GM21737 (cell line): ENCODE data around the gene GALNTL6.

Experiments used
- ATAC-seq: cut with Tn5 transposase; IDR thresholded peaks from one replicate; pipeline ENCODE4 v1.9.1; 2021; ENCODE audit warnings: mild to moderate bottlenecking, moderate library complexity; ENCODE audit not compliant: unreplicated experiment

Gene GALNTL6

DNA sequence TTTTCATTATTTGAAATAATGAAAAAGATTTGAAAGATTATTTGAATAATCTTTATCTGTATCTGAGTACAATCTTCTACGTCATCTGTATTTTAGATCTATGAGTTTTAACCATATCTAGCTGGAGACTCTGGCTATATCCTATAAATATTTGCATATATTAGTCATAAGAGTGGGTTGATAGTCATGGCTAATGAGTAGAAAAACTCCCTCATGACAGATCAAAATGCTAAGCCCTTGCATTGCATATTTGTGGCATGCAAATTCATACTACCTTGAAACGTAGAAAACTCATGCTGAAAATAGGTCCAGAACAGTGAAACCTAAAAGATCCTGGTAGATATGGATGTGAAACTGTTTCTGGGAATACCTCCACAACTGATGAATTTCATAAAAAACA lies 291.3 kb downstream of the GALNTL6 start:
- ATAC-seq, result no peak

DNA sequence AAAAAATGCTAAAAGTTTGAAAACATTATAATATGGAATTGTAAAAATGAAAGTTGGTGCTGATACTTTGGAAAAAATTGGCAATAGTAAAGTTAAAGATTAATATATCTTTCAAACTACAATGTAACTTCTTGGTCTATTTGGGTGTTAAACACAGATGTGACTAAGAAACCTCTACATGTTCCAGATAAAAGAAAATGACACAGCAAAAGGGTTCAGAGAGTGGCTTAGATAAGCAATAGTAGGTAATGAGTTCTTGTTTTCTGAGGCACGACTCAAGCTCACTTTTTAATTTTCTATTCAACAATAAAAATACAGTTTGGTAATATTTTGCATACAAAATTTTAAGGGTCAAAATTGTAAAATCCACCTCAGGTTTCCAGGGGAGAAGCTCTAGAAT lies 292.7 kb downstream of the GALNTL6 start:
- ATAC-seq, result no peak

DNA sequence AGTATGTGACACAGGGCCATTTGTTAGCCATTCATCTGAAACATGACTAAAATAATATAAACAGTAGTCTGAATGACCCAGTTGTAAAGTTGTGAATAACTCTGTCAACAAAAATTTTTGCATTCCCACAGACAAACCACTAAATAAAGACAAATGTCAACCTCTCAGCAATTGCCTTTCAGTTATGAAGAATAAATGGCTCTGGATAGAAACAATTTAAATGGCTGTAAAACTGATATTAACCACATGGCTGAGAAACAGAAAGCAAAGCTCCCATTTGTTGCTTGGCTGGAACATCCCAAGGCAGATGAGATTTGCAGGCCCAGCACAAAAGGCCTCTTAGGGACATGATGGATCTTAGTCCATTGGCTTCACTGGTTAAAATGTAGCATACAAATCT lies 296.3 kb downstream of the GALNTL6 start:
- no peak for ATAC-seq

DNA sequence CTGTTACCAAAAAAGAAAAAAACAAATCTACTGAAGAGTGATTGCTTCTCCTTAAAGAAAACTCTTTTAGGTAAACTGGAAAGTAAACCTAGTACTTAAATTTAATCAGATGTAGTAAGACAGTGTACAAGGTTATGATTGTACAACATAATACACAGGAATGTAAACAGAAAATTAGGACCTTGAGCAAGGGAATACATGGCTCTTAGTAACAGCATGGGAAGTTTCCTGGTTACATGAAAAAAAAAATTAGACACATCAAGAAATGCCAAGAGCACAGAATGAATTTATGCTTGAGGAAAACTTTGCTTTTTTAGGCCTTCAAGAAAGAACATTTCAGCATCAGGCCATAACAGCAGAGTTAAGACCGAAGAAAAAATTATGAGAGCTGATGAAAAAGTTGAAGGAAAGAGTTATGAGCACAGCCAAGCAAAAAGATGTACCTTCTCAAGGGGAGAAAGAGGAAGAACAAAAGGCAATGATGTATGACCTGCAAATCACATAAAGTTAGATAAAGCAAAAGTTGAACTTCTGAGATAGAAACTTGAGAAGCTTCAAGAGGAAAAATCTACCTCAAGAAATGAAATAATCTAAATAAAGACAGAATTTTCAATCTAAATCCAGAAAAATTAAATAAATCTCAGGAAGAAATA lies 311.6 kb downstream of the GALNTL6 start:
- no peak for ATAC-seq

DNA sequence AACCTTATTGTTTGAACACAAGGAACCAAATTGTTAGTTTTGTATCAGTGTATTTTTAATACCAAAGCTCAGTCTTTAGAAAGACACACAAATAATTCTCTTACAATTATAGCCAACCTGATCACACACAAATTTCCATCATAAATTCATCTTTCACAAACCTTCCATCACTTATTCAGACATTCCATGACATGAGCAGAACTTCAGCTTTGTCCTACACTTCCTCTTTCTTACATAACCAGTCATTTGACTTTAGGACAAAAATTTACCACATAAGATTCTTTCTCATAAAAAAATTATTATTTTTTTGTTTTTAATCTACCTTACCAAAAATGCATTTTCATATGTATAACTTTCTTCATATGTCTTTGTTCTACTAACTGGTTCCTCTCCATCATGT lies 312.2 kb downstream of the GALNTL6 start:
- ATAC-seq, result no peak

DNA sequence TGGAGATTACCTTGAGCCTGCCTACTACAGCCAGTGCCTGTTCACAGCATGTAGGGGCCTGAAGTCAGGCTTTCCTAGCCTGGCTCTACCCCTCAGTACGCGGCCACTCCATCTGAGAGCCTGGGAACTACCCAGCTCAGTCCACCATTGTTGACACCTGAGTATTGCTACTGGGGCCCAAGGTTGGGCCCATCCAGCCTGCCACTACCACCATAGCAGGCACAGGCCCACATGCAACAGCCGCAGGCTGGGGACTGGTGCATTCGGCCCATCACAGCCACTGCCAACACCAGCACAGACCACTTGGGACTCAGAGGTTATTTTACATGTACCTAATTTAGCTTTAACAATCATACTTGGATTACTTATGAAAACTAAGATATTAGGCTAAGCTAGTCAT lies 314.0 kb downstream of the GALNTL6 start:
- no peak for ATAC-seq

DNA sequence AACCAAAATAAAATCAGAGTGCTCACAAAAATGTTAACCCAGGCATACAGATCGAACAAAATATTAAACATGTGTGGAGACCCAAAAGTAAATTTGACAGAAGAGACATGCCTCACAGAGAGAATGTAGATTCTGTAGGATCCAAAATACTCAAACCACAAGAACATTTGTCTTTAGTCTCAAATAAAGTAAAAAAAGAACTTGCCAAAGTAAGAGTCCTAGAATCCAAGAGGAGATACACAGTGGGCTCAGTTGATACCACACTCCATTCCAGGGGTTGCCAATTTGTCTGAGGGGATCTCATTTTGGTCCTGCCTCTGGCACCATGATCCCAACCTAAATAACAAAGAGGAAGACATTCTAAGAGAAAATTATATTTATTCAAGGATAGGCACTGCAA lies 316.4 kb downstream of the GALNTL6 start:
- no peak for ATAC-seq

DNA sequence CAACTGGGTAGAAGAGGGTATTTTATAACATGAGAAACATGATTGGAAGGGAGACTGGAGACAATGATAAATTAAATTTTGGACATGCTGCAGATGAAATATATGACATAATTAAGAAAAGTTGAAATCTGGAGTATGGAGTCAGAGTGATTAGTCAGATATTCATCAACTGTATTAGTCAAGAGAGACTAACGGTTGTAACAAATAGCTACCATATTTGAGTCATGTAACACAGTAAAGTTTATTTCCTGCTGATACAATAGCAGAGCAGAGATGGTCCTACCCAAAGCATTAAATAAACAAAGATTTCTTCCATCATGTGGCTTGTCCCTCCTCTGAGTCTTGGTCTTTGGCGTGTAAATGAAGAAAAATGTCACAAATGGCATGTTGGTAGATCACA lies 321.3 kb downstream of the GALNTL6 start:
- ATAC-seq, result no peak

DNA sequence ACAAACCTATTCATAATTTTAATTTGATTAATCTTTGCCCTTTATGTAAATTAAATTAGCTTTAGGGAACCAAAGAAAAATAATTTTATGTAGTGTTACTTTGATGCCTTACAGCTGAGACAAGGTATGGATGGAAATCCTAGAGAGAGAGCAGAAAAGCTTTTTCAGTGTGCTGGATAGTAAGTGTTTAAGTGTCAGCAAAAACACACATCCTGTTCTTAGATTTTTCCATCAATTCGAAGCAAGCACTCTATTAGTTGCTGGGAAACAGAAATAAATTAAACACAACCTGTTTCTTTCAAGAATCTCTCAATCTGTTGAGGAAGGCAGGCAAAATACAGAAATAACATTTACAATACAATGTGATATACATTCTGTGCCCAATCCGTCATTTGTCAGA lies 327.8 kb downstream of the GALNTL6 start:
- ATAC-seq, result no peak

DNA sequence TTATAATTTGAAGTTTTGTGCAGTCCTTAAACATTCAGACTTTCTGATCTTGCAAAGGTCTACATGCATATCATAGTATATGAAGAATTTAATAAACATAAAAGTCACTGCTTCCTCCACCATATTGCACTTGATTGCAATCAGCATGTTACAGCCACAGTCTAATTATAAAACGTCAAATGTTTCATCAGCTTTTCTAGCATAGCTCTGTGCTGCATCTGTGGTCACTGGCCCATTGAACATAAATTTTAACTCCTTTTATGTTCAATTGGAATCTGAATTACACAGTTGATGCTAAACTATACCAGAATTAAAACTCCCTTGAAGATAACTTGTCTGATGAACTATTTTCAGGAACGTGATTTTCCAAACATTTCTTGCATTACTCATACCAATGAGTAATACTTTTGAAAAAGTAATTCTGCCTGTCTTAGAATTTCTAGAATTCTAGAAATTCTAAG lies 329.1 kb downstream of the GALNTL6 start:
- no peak for ATAC-seq

DNA sequence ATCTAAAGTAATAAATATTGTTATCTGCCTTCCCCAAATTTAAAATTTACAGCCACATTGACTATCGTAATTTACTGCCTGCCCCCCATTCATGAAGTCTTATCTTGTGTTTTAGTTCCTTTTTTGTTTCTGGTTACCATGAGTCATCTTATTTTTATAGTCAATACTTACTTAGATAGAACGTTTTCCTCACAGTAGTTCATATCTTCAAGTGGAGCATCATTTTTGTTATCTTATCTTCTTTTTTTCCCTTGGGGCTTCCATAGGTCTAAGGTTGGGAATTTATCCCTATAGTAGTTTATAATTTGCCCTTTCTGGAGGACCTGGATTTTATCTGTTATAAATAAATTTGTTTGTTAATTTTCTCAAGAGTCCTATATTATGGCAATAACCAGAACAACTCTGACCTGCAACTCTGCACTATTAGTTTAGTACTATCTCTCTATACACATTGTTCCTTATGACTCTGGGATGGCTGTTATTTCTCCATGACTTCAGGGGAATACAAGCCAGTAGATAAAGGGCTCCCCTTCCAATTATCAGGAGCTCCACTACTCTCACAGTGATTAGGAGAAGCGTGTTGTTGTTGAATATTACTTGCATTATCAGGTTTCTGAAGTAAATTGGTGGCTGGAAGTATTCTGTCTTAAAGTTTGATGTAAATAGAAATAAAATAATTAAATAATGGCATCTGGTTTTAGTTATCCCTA lies 330.6 kb downstream of the GALNTL6 start:
- ATAC-seq, result no peak

DNA sequence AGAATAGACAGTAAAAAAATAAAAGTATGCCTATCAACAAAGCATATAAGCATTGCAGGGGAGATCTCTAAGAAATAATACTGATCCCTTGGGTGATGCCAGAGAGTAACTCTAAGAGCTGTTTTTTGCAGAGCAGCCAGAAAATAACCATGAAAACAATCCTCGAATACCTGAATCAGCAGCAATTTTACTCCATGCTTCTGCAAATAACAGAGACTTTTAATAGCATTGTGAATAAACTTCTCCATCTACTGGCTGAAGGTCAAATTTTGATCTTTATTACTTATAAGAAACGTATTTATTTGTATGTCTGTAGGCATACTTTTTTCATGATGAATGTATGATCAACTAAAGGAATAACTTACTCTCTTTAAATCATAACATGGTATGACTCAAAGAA lies 334.5 kb downstream of the GALNTL6 start:
- no peak for ATAC-seq

DNA sequence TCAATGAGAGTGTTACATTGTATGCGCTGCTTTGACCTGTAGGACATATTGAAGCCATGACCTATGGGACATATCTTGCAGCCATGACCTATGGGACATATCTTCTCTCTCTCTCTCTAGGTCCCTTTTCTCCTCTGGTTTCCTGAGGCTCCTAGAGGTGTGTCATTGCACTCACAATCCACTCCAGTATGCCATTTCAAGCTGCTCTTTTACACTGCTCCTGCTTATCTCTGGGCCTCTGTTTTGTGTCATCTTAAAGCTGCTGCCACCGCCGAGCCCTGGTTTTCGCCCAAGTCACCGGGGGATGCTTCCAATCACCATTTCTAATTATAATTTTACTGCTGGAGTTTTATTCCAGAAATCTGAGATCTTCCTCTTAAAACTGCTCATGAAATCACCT lies 336.1 kb downstream of the GALNTL6 start:
- no peak for ATAC-seq

DNA sequence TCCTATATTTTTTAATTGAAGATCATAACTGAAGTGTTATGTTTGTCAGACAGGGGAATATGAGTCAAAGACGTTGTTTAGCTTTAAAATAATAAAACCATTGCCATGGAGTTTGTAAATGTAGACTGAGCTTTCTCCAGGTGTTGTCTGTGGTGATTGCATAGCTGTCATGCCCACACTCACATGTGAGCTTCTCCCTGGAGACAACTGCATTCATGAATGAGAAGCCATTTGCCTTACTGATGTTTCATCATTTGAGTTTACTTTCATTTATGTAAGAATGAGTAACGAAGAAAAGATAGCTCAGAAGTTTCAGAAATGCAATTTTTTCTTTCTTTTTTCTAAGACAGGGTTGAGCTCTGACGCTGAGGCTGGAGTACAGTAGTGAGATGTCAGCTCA lies 339.1 kb downstream of the GALNTL6 start:
- no peak for ATAC-seq

DNA sequence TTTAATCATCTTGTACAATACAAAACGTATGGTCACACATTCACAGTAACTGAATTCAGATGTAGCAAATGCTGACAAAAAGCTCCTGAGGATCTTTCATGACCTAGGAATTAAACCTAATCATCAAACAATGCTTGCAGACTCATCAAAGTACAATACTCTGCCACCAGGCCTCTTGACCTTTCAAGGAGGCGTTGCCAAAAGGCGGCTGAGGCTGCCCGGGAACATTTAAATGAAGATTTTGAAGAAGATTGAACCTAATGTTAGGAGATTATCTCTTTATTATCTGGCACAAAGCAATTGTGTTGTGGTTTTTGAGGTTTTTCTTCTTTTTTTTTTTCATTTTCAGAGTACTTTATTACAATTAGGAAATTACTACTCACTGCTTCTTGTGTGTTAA lies 340.5 kb downstream of the GALNTL6 start:
- no peak for ATAC-seq

DNA sequence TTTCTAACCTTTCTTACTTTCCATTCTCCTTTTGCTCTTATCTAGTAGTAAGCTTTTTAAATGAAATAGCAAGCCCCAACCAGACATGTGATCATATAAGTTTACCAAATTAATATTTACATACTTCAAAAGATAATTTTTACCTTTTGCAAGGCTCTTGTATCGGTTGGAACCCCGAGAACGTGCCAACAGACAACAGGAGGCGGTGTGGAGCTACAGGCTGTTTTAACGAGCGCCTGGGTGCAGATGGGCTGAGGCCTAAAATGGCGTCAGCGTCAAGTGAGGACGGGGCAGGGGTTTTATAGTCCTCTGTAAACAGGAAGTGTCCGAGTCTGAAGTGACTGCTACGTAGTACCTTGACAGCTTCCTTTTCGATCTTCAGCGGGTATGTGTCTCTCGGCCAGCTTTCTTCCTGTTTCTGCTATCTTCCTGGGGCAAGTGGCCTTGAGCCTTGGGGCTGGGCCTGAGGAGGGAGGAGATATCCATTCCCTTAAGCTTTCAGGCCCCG lies 342.7 kb downstream of the GALNTL6 start:
- ATAC-seq, result no peak

DNA sequence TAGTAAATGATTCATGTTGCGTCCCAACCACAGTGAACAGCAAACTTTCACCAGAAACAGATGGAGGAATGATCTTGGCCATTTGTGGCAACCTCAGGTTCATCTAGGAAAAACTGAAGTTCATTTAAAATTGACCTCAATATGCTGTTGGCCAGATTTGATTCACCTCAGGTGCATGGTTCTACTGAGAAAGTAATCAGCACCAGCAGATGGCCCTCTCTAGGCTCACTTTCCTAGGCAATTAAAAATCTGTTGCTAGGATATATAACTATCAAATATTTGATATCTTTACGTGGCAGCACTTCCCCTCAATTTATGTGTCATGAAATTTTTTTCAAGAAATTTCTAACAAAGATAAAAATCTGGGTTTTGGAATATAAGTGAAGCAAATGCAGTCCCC lies 344.7 kb downstream of the GALNTL6 start:
- ATAC-seq, result no peak

DNA sequence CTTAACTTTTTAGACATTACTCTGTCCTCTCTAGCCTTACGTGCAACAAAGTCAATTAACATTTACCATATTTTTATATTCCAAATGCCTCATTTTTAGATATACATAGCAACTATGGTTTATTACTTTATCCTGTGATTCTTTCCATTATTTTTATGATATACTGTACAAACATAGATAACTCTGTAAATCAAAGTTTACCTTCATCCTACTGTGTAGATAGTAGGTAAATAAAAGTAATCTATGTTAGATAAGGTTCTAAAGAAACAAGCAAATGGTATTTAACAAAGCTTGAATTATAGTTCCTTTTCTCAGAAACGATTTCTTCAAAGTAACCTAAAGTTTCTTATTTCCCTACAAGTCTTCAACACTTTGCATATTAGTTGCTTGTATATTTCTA lies 350.0 kb downstream of the GALNTL6 start:
- ATAC-seq, result no peak

DNA sequence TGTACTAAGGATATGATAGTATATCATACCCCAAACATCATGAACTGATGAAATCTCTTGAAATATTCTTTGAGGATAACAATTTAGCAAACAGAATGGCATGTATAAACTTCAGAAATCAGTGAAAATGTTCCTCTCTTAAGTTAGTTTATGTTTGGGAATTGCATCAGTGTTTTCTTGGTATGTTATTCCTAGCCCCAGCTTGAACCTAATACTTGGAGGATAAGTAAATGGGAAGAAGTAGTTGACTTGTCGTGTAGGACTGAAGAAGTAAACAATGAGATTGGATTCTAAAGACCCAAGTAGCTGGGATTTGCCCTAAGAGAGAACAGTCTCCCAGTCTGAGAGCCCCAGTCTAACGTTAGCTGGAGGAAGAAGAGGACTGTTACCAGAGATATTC lies 355.7 kb downstream of the GALNTL6 start:
- no peak for ATAC-seq

DNA sequence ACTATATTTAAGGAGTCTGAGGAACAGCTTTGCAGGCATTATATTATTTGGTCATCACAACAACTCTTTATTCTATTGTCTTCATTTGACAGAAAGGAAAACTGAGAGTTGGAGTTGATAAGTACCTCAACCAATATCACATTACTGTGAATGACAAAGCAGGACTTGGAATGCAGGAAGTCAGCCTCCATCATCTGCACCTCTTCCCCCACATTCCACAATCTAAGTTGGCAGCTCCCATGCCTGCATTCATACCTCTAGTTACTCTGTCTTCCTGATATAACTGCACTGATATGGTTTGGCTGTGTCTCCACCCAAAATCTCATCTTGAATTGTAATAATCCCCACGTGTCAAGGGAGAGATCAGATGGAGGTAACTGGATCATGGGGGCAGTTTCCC lies 356.7 kb downstream of the GALNTL6 start:
- no peak for ATAC-seq

DNA sequence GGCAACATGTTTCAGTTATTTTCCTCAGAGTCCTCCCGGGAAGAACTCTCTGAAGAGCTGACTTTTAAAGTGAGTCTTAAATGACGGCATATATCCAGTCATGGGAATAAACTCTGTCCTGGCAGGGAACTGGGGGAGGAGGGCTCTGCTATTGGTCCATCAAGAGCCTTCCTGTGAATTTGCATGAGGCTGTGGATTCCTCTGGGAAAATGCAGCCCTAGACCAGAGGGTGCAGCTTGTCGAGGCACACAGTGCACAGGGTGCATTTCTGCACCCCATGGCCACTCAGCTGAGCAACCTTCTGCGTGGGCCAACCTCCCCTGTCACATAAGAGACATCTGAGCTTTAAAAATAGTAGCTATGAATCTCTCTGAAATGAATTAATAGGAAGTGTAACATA lies 360.0 kb downstream of the GALNTL6 start:
- ATAC-seq, result no peak

DNA sequence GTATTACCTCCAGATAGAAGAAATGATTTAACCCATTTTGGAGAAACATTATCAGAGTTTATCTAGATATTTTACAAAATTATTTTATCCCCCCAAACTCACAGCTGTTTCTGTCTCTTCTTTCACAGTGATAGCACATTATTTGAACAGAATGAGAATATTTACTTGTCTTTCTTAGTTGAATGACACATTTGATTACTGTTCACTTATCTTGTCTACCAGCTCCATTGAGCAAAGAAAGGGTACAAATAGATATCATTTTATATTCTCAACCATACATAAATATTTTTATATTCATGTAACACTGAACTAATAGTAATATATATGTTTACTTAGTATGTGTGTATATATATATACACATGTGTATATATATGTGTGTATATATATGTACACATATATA lies 364.2 kb downstream of the GALNTL6 start:
- ATAC-seq, result no peak
